ENCODE data around the gene EDIL3.

DNA sequence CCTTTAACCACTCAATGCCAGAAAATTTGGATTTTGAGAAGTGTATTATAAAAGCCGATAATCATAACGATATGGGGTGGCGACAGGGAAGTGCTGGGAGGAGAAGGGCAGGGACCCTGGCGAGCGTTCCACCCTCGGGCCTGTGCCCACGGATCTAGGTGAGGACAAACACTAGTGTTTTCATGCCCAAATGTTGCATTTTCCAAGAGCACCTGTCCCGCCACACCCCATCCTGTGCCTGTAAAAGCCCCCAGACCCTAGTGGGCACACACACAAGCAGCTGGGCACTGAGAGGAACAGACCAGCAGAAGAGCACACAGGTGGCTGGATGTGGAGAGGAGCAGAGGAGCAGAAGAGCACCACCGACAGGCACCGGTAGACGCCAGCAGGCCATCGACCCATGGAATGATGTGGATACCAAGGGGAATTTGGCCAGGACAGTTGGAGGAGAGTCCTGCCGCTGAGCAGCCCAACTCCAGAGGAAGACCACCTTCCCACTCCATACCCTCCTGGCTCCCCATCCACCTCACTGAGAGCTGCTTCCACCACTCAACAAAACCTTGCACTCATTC is 315.0 kb downstream of the EDIL3 start:
- TF ChIP-seq CTCF (IDR thresholded peaks at IDR 0.05) (no peak), POLR2A (IDR thresholded peaks at IDR 0.05) (no peak)
